B cell (primary cell): Measurements from ENCODE around the gene MAGI2. TPM values are rescaled to one million over a fixed set of nuclear protein-coding genes. Genes with fewer than 3 reads are reported as not detected.

Source experiments
- ATAC-seq: fragments of 200-7000 bp; cut with Tn5 transposase; one replicate; pipeline ENCODE4 v1.10.0; 2021; ENCODE audit warnings: low read depth, mild to moderate bottlenecking, moderate number of reproducible peaks, moderate library complexity
- CTCF ChIA-PET: fragments of 350-600 bp; sonication (Branson Sonifier 250); formaldehyde crosslinking; loops from one replicate; lab custom pipeline; 2021; ENCODE audit warnings: antibody characterized with exemption, inconsistent platforms; lab: Charles Lee
- POLR2A ChIA-PET: fragments of 350-600 bp; sonication (Branson Sonifier 250); formaldehyde crosslinking; loops from one replicate; lab custom pipeline; 2021; ENCODE audit warnings: antibody characterized with exemption; lab: Charles Lee
- DNase-seq: peaks from one replicate; pipeline ENCODE4 v3.0.0; 2013
- H2AFZ ChIP-seq: 2 replicates; pipeline ENCODE4 v1.6.1; 2012; ENCODE audit warnings: mild to moderate bottlenecking, low read depth, low read length; ENCODE audit not compliant: insufficient read depth, poor library complexity, severe bottlenecking
- H3K27ac ChIP-seq, 2 donors: 1 replicate in 1 of 2; 2 replicates in 1 of 2; pipeline ENCODE4 v1.5.1; 2012 to 2013; ENCODE audit warnings: low read length in 2 of 2, mild to moderate bottlenecking in 2 of 2, moderate library complexity in 1 of 2
- H3K27me3 ChIP-seq, 4 experiments: fragments of 200-600 bp in 1 of 4; sonication (generic) in 1 of 4; replicated peaks in 1 of 4; 1 replicate in 2 of 4; 2 replicates in 2 of 4; pipeline versions ENCODE4 v1.6.1 to v1.7.0; 2013 to 2016; ENCODE audit warnings: low read length in 3 of 4, mild to moderate bottlenecking in 2 of 4, mixed read lengths in 1 of 4, moderate library complexity in 1 of 4; ENCODE audit not compliant: insufficient read depth in 4 of 4, control insufficient read depth in 3 of 4; ENCODE audit errors: control extremely low read depth in 1 of 4
- H3K36me3 ChIP-seq, 2 experiments: replicated peaks in 1 of 2; 1 replicate in 1 of 2; 2 replicates in 1 of 2; pipeline versions ENCODE4 v1.6.1 to v1.7.1; 2013; ENCODE audit warnings: low read length in 1 of 2; ENCODE audit not compliant: insufficient read depth in 2 of 2, control insufficient read depth in 1 of 2; ENCODE audit errors: control extremely low read depth in 1 of 2, extremely low read depth in 1 of 2
- H3K4me1 ChIP-seq, 2 donors: fragments of 200-600 bp in 1 of 2; sonication (generic) in 1 of 2; 1 replicate in 1 of 2; 2 replicates in 1 of 2; pipeline versions ENCODE4 v1.5.1 to v1.6.1; 2013 to 2017; ENCODE audit warnings: low read length in 2 of 2; ENCODE audit not compliant: control insufficient read depth in 2 of 2, insufficient read depth in 2 of 2
- H3K4me2 ChIP-seq: replicated peaks from 2 replicates; pipeline ENCODE3; 2012; ENCODE audit warnings: mild to moderate bottlenecking, low read depth, low read length; ENCODE audit not compliant: poor library complexity, severe bottlenecking
- H3K4me3 ChIP-seq, 5 experiments: fragments of 200-600 bp in 1 of 5; sonication (generic) in 1 of 5; 1 replicate in 3 of 5; 2 replicates in 2 of 5; pipeline versions ENCODE4 v1.5.1 to v1.7.0; 2011 to 2016; ENCODE audit warnings: low read length in 4 of 5, mild to moderate bottlenecking in 4 of 5, low read depth in 2 of 5, control low read depth in 1 of 5, moderate library complexity in 1 of 5; ENCODE audit not compliant: insufficient read depth in 1 of 5; ENCODE audit errors: control extremely low read depth in 1 of 5, extremely low read depth in 1 of 5
- H3K79me2 ChIP-seq: fragments of 200-600 bp; sonication (generic); one replicate; pipeline ENCODE4 v1.6.0; 2016; ENCODE audit warnings: low read length; ENCODE audit not compliant: control insufficient read depth, insufficient read depth
- H3K9ac ChIP-seq: fragments of 200-600 bp; sonication (generic); 2 replicates; pipeline ENCODE4 v1.6.1; 2017; ENCODE audit warnings: mild to moderate bottlenecking, low read length, moderate library complexity
- H3K9me3 ChIP-seq, 3 donors: one replicate each; pipeline versions ENCODE4 v1.6.1 to v1.7.1; 2013; ENCODE audit warnings: low read length in 2 of 3; ENCODE audit not compliant: control insufficient read depth in 2 of 3, insufficient read depth in 1 of 3; ENCODE audit errors: control extremely low read depth in 1 of 3
- H4K20me1 ChIP-seq: 2 replicates; pipeline ENCODE4 v1.6.0; 2012; ENCODE audit warnings: mild to moderate bottlenecking, low read length; ENCODE audit not compliant: insufficient read depth, control insufficient read depth, poor library complexity, severe bottlenecking
- H3K27ac Mint-ChIP-seq: one replicate; pipeline ENCODE4 v1.8.0; 2021; ENCODE audit warnings: mixed read lengths
- H3K27me3 Mint-ChIP-seq: one replicate; pipeline ENCODE4 v1.8.0; 2021; ENCODE audit warnings: mixed read lengths
- H3K4me1 Mint-ChIP-seq: one replicate; pipeline ENCODE4 v1.8.0; 2021; ENCODE audit warnings: mixed read lengths
- H3K4me3 Mint-ChIP-seq: one replicate; pipeline ENCODE4 v1.8.0; 2021; ENCODE audit warnings: mixed read lengths
- H3K9me3 Mint-ChIP-seq: one replicate; pipeline ENCODE4 v1.8.0; 2022; ENCODE audit warnings: mixed read lengths; ENCODE audit not compliant: insufficient read depth
- CTCF ChIP-seq: fragments of 200-600 bp; IDR thresholded peaks from one replicate; pipeline ENCODE4 v1.8.0; 2022; ENCODE audit warnings: antibody characterized with exemption, mild to moderate bottlenecking
- EZH2 ChIP-seq: IDR thresholded peaks from 2 replicates; pipeline ENCODE4 v1.6.1; 2012; ENCODE audit warnings: borderline replicate concordance, low read depth, mild to moderate bottlenecking, moderate library complexity, low read length; ENCODE audit not compliant: insufficient read depth, poor library complexity, severe bottlenecking
- WGBS: methylation state at CpG from one replicate; pipeline ENCODE4 v1.1.5; 2013; ENCODE audit warnings: missing lambda C conversion rate; ENCODE audit not compliant: insufficient coverage; 5-methylcytosine and 5-hydroxymethylcytosine counted together
- intact Hi-C: fragments of 100-400 bp; cut with micrococcal nuclease; formaldehyde crosslinking; loops from one replicate; pipeline ENCODE4 v1.10.0; 2022
- polyA plus RNA-seq: library from polyadenylated mRNA; depleted of rRNA; stranded (reverse); fragments of >200 nt; gene quantifications from 2 replicates; pipeline ENCODE4 v1.2.3, GENCODE V29; 2012
- total RNA-seq, 2 donors: library from RNA; stranded (reverse); fragments of 120-200 nt in 1 of 2; gene quantifications; 1 replicate in 1 of 2; 2 replicates in 1 of 2; pipeline versions ENCODE4 v1.2.3 to v1.2.4, GENCODE V29; 2013 to 2022

The MAGI2 gene
- total and polyA plus RNA-seq, 2 donors (not counting 1 experiment from before 2014, with no cell fraction given) = 0.16 to 0.64 TPM

GRCh38 chr7:79244482-79244881 lies 209.0 kb downstream of the MAGI2 start:
- Mint-ChIP-seq H3K27me3 (no peaks in the 10 kb centered on the region), H3K27ac (no peak overlapping the region), H3K9me3 (no peaks in the 10 kb centered on the region), H3K4me3 (no peak overlapping the region), H3K4me1 (no peaks in the 10 kb centered on the region)
- Histone ChIP-seq H3K9ac (no peak overlapping the region), H3K27ac (no peak overlapping the region), H3K9me3 (peaks cover 0 to 8% (median 0%) of the 10 kb centered on the region in 3 donors), H2AFZ (no peak overlapping the region), H3K36me3 (no peaks in the 10 kb centered on the region), H3K4me3 (no peak overlapping the region), H3K4me1 (no peaks in the 10 kb centered on the region), H3K79me2 (no peaks in the 10 kb centered on the region), H3K4me2 (no peak overlapping the region), H3K27me3 (no peaks in the 10 kb centered on the region), H4K20me1 (no peaks in the 10 kb centered on the region)
- ATAC-seq (no peak), DNase-seq (no peak)
- intact Hi-C loops = no loop called here
- POLR2A ChIA-PET = no interaction called here
- CTCF ChIA-PET = no interaction called here
- 100% methylated on average over 1 of the region's 1 CpG for WGBS
- TF ChIP-seq CTCF (no peak), EZH2 (no peak)

GRCh38 chr7:79241288-79242060 lies 212.0 kb downstream of the MAGI2 start:
- H3K4me1 Mint-ChIP-seq = no peaks in the 10 kb centered on the region

More at GRCh38 chr7:79241288-79242060, 212.0 kb downstream of the MAGI2 start:
- Histone ChIP-seq H2AFZ (no peak overlapping the region), H3K36me3 (no peaks in the 10 kb centered on the region), H3K9me3 (peaks cover 0 to 8% (median 0%) of the 10 kb centered on the region in 3 donors), H3K4me1 (no peaks in the 10 kb centered on the region), H3K4me2 (no peak overlapping the region), H3K79me2 (no peaks in the 10 kb centered on the region), H3K27me3 (no peaks in the 10 kb centered on the region), H4K20me1 (no peaks in the 10 kb centered on the region), H3K27ac (no peak overlapping the region), H3K4me3 (no peak overlapping the region), H3K9ac (no peak overlapping the region)
- ATAC-seq (no peak), DNase-seq (no peak)
- no peak overlapping the region for H3K4me3 Mint-ChIP-seq
- CTCF ChIA-PET = no interaction called here
- intact Hi-C loops = no loop called here
- TF ChIP-seq EZH2 = no peak
- TF ChIP-seq CTCF = no peak
- POLR2A ChIA-PET = no interaction called here
- no peaks in the 10 kb centered on the region for H3K27me3 Mint-ChIP-seq
- 50% methylated on average over 1 of the region's 1 CpG for WGBS
- H3K27ac Mint-ChIP-seq = no peak overlapping the region
- peaks cover 5% of the 10 kb centered on the region for H3K9me3 Mint-ChIP-seq
